Activated CD4-positive, alpha-beta T cell treated with anti-CD3 and anti-CD28 coated beads for 24 hours (primary cell): Measurements from ENCODE around the gene NRIP3.

Experiments used
- DNase-seq, 2 donors: peaks; one replicate each; pipeline ENCODE4 v3.0.0-alpha.2; 2020; ENCODE audit warnings: low read depth in 2 of 2

Gene NRIP3

GRCh38 chr11:8932564-8933180 is 71.1 kb downstream of the NRIP3 start, which contains the start of gene C11orf16:
C11orf16 (minus strand) TSS chr11:8932947; CDS start chr11:8932308, 639 bp downstream.
- DNase-seq: no peak
